ENCODE results near the gene ACMSD. TPM values are rescaled to one million over a fixed set of nuclear protein-coding genes. Genes with fewer than 3 reads are reported as not detected.

ACMSD gene
- total and polyA plus RNA-seq, 9 of the 15 experiments (the other 6 are each of a cell fraction or from before 2014, with no cell fraction given), result not detected

DNA sequence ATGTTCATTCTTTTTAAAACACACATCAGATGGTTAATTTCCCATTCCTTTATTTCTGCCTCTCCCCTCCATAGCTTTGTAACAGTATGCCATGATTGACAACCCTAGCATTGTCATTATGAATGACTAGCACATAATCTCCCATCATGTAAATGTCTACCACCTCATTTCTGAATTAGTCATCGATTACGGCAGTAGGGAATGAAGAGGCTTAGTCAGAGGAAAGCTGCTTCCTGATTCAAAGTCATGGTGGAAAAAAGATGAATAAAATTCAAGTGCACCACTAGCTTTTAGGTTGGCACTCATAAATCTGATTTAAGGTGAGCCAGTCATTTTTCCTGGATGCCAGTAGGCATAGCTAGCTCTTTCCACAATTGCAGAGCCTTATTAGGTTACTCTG lies 19.1 kb upstream of the ACMSD start:
- POLR2A ChIA-PET, result interaction anchor here (0.7 kb wide), 1 partner anchor 171 kb away, joined by 3 read pairs; no protein-coding TSS in a partner anchor
- no peak overlapping the region for H3K9ac ChIP-seq (ENCODE audit: insufficient read depth in 1 of 2, low read depth in 2 of 2, low read length in 2 of 2)
- no peaks in the 10 kb centered on the region for H3K9me1 ChIP-seq (ENCODE audit: control insufficient read depth, insufficient read depth, low read length)
- H3K4me1 ChIP-seq (replicated peaks in 1 of 2; ENCODE audit: control insufficient read depth in 2 of 2, insufficient read depth in 2 of 2, low read length in 2 of 2), result no peaks in the 10 kb centered on the region
- H3K79me2 ChIP-seq (ENCODE audit: control insufficient read depth, insufficient read depth, low read length), result no peaks in the 10 kb centered on the region
- no peak for DNase-seq (ENCODE audit: extremely low read depth in 1 of 4, low spot score in 3 of 4)
- BruUV-seq (replicated peaks), result no TSS peak
- H4K20me1 ChIP-seq (replicated peaks; ENCODE audit: control insufficient read depth, insufficient read depth, low read length), result no peaks in the 10 kb centered on the region
- no peaks in the 10 kb centered on the region for H3K36me3 ChIP-seq (ENCODE audit: control insufficient read depth, insufficient read depth, low read length)
- intact Hi-C loops (cut with micrococcal nuclease) (no loop called here), in situ Hi-C loops (cut with MboI) (no loop called here)
- no peak for ATAC-seq
- CTCF ChIA-PET (ENCODE audit: low intra/inter-chr PET ratio), result no interaction called here
- TF ChIP-seq, protein P1, sequence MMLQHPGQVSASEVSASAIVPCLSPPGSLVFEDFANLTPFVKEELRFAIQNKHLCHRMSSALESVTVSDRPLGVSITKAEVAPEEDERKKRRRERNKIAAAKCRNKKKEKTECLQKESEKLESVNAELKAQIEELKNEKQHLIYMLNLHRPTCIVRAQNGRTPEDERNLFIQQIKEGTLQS (IDR thresholded peaks at IDR 0.05), result peak; percentile 28; the same call in 1 of the 2 replicates
- TF ChIP-seq, protein P1 (CRISPR knock-in tag; conservative IDR thresholded peaks at IDR 0.05), result no peak
- TF ChIP-seq FOSL1 (tag; conservative IDR thresholded peaks at IDR 0.05) (peak; percentile 42; the same call in 1 of the 2 replicates), ZNF41 (CRISPR knock-in tag; conservative IDR thresholded peaks at IDR 0.05) (no peak)
- H2AFZ ChIP-seq (ENCODE audit: low read depth, low read length), result no peak overlapping the region
- H3K4me2 ChIP-seq (ENCODE audit: insufficient read depth, low read length), result no peak overlapping the region
- no peak overlapping the region for H3K27ac ChIP-seq (ENCODE audit: extremely low read depth, low read depth, low read length)
- no peak for FAIRE-seq
- no peaks in the 10 kb centered on the region for H3K9me3 ChIP-seq (replicated peaks; ENCODE audit: control insufficient read depth, insufficient read depth, low read depth, low read length)
- WGBS (ENCODE audit: insufficient coverage, low coverage, missing lambda C conversion rate), result 10% methylated on average over 2 of the region's 2 CpGs
- 0 out of 5 replicates have a peak, but pooled peaks cover 0 to 4% of the 10 kb centered on the region in 2 experiments for H3K27me3 ChIP-seq (ENCODE audit: control insufficient read depth in 2 of 2, insufficient read depth in 2 of 2, low read length in 2 of 2)
- no peak overlapping the region for H3K4me3 ChIP-seq

DNA sequence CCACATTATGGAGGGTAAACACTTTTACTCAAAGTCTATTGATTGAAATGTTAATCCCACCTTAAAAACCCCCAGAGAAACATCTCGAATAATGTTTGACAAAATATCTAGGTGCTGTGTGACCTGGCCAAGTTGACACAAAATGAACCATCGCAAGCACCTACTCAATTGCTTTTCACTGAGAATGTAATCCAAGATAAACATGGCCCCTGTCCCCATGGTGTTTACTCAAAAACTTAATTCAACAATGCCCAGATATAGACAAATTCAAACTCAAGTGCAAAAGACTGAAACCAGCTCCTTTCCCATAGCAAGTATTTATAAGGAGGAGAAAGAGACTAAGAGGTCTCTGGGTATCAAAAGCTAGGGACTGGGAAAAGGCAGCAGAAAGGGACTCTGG lies 15.0 kb upstream of the ACMSD start:
- Histone ChIP-seq H3K79me2 (ENCODE audit: control insufficient read depth, insufficient read depth, low read length) (no peaks in the 10 kb centered on the region), H3K4me1 (replicated peaks in 1 of 2; ENCODE audit: control insufficient read depth in 2 of 2, insufficient read depth in 2 of 2, low read length in 2 of 2) (no peaks in the 10 kb centered on the region), H3K9me1 (ENCODE audit: control insufficient read depth, insufficient read depth, low read length) (no peaks in the 10 kb centered on the region), H4K20me1 (replicated peaks; ENCODE audit: control insufficient read depth, insufficient read depth, low read length) (no peaks in the 10 kb centered on the region), H3K4me2 (ENCODE audit: insufficient read depth, low read length) (no peak overlapping the region), H3K36me3 (ENCODE audit: control insufficient read depth, insufficient read depth, low read length) (no peaks in the 10 kb centered on the region), H3K4me3 (no peak overlapping the region), H3K9me3 (replicated peaks; ENCODE audit: control insufficient read depth, insufficient read depth, low read depth, low read length) (no peaks in the 10 kb centered on the region), H2AFZ (ENCODE audit: low read depth, low read length) (no peak overlapping the region), H3K27me3 (ENCODE audit: control insufficient read depth in 2 of 2, insufficient read depth in 2 of 2, low read length in 2 of 2) (0 out of 5 replicates have a peak, but pooled peaks cover 0 to 4% of the 10 kb centered on the region in 2 experiments), H3K27ac (ENCODE audit: extremely low read depth, low read depth, low read length) (no peak overlapping the region), H3K9ac (ENCODE audit: insufficient read depth in 1 of 2, low read depth in 2 of 2, low read length in 2 of 2) (no peak overlapping the region)
- in situ Hi-C loops (cut with MboI), result no loop called here
- no peak for FAIRE-seq
- no peak for DNase-seq (ENCODE audit: extremely low read depth in 1 of 4, low spot score in 3 of 4)
- ChIA-PET CTCF (ENCODE audit: low intra/inter-chr PET ratio) (no interaction called here), POLR2A (no interaction called here)
- intact Hi-C loops (cut with micrococcal nuclease), result no loop called here
- no TSS peak for BruUV-seq (replicated peaks)
- no peak for ATAC-seq
- WGBS (ENCODE audit: insufficient coverage, low coverage, missing lambda C conversion rate), result 0% methylated on average over 2 of the region's 2 CpGs
- TF ChIP-seq SPI1 (IDR thresholded peaks at IDR 0.05; ENCODE audit: borderline replicate concordance, low read depth, low read length) (no peak), ZBTB1 (CRISPR knock-in tag; IDR thresholded peaks at IDR 0.05; ENCODE audit: borderline replicate concordance, low read depth) (no peak), SRF (CRISPR knock-in tag; IDR thresholded peaks at IDR 0.05) (no peak), ILF3 (IDR thresholded peaks at IDR 0.05; ENCODE audit: borderline replicate concordance) (no peak)
- TF ChIP-seq, protein P2, sequence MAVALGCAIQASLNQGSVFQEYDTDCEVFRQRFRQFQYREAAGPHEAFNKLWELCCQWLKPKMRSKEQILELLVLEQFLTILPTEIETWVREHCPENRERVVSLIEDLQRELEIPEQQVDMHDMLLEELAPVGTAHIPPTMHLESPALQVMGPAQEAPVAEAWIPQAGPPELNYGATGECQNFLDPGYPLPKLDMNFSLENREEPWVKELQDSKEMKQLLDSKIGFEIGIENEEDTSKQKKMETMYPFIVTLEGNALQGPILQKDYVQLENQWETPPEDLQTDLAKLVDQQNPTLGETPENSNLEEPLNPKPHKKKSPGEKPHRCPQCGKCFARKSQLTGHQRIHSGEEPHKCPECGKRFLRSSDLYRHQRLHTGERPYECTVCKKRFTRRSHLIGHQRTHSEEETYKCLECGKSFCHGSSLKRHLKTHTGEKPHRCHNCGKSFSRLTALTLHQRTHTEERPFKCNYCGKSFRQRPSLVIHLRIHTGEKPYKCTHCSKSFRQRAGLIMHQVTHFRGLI (CRISPR knock-in tag; IDR thresholded peaks at IDR 0.05), result no peak
- TF ChIP-seq, protein P3, sequence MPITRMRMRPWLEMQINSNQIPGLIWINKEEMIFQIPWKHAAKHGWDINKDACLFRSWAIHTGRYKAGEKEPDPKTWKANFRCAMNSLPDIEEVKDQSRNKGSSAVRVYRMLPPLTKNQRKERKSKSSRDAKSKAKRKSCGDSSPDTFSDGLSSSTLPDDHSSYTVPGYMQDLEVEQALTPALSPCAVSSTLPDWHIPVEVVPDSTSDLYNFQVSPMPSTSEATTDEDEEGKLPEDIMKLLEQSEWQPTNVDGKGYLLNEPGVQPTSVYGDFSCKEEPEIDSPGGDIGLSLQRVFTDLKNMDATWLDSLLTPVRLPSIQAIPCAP (CRISPR knock-in tag; IDR thresholded peaks at IDR 0.05; ENCODE audit: borderline replicate concordance), result no peak
- TF ChIP-seq, protein P4, sequence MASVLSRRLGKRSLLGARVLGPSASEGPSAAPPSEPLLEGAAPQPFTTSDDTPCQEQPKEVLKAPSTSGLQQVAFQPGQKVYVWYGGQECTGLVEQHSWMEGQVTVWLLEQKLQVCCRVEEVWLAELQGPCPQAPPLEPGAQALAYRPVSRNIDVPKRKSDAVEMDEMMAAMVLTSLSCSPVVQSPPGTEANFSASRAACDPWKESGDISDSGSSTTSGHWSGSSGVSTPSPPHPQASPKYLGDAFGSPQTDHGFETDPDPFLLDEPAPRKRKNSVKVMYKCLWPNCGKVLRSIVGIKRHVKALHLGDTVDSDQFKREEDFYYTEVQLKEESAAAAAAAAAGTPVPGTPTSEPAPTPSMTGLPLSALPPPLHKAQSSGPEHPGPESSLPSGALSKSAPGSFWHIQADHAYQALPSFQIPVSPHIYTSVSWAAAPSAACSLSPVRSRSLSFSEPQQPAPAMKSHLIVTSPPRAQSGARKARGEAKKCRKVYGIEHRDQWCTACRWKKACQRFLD (CRISPR knock-in tag; IDR thresholded peaks at IDR 0.05), result no peak
